RWPE2 (cell line): ENCODE measurements around the gene PDP2.
A peak's percentile ranks its signal among the peaks of the same experiment; 100 is the strongest.

Source experiments
- ATAC-seq: fragments of 200-7000 bp; cut with Tn5 transposase; 3 replicates; pipeline ENCODE4 v1.9.1; 2021; ENCODE audit warnings: low read depth
- DNase-seq: peaks from one replicate; pipeline ENCODE4 v3.0.0-alpha.2; 2020; ENCODE audit warnings: low spot score
- H3K27ac ChIP-seq: fragments of 450-650 bp; 2 replicates; pipeline ENCODE4 v1.5.1; 2017; ENCODE audit warnings: mild to moderate bottlenecking; ENCODE audit not compliant: poor library complexity, severe bottlenecking
- H3K27me3 ChIP-seq: fragments of 250-450 bp; sonication (Bioruptor Pico); 2 replicates; pipeline ENCODE4 v1.5.1; 2021; ENCODE audit warnings: mild to moderate bottlenecking, moderate library complexity; ENCODE audit not compliant: insufficient read depth, poor library complexity, severe bottlenecking
- H3K36me3 ChIP-seq: fragments of 250-450 bp; sonication (Bioruptor Pico); 2 replicates; pipeline ENCODE4 v1.5.1; 2020; ENCODE audit warnings: low read depth, mild to moderate bottlenecking, moderate library complexity
- H3K4me1 ChIP-seq: fragments of 250-450 bp; sonication (Bioruptor Pico); 2 replicates; pipeline ENCODE4 v1.5.1; 2021; ENCODE audit warnings: mild to moderate bottlenecking, moderate library complexity; ENCODE audit not compliant: insufficient read depth, poor library complexity, severe bottlenecking
- H3K4me3 ChIP-seq: fragments of 250-450 bp; sonication (Bioruptor Pico); 2 replicates; pipeline ENCODE4 v1.5.1; 2021; ENCODE audit warnings: mild to moderate bottlenecking, moderate library complexity; ENCODE audit not compliant: severe bottlenecking
- H3K9me3 ChIP-seq: fragments of 250-450 bp; sonication (Bioruptor Pico); 2 replicates; pipeline ENCODE4 v1.5.1; 2021; ENCODE audit warnings: mild to moderate bottlenecking, moderate library complexity; ENCODE audit not compliant: severe bottlenecking
- TF ChIP-seq, protein P1 (sequence below): fragments of 450-650 bp; IDR thresholded peaks from one replicate; pipeline ENCODE4 v1.5.1; 2017; ENCODE audit warnings: mild to moderate bottlenecking, moderate library complexity; ENCODE audit not compliant: poor library complexity, severe bottlenecking

Gene PDP2

DNA sequence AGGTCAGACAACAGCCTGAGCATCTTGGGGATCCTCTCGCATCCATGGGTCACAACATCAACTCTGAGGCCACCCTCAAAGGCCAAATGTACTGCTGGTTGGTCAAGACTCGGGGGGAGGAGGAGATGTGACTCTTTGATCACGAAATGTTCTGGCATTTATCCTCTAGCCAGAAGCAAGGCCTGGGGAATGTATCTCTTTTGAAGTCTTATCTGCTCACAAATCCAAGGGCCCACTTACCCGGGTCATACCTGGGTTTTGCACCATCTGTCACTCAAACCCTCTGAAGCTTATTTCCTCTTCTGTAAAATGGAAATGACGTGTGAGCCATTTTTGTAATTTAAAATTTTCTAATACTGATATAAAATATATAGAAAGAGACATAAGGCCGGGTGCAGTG lies 22.9 kb upstream of the PDP2 start:
- DNase-seq (peak; percentile 12), ATAC-seq (no peak)
- H3K36me3 ChIP-seq: no peaks in the 10 kb centered on the region
- no peak overlapping the region for H3K27ac ChIP-seq
- H3K27me3 ChIP-seq: no peaks in the 10 kb centered on the region
- TF ChIP-seq, protein P1, sequence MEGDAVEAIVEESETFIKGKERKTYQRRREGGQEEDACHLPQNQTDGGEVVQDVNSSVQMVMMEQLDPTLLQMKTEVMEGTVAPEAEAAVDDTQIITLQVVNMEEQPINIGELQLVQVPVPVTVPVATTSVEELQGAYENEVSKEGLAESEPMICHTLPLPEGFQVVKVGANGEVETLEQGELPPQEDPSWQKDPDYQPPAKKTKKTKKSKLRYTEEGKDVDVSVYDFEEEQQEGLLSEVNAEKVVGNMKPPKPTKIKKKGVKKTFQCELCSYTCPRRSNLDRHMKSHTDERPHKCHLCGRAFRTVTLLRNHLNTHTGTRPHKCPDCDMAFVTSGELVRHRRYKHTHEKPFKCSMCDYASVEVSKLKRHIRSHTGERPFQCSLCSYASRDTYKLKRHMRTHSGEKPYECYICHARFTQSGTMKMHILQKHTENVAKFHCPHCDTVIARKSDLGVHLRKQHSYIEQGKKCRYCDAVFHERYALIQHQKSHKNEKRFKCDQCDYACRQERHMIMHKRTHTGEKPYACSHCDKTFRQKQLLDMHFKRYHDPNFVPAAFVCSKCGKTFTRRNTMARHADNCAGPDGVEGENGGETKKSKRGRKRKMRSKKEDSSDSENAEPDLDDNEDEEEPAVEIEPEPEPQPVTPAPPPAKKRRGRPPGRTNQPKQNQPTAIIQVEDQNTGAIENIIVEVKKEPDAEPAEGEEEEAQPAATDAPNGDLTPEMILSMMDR: no peak
- H3K9me3 ChIP-seq: no peaks in the 10 kb centered on the region
- no peaks in the 10 kb centered on the region for H3K4me1 ChIP-seq
- H3K4me3 ChIP-seq: no peak overlapping the region

DNA sequence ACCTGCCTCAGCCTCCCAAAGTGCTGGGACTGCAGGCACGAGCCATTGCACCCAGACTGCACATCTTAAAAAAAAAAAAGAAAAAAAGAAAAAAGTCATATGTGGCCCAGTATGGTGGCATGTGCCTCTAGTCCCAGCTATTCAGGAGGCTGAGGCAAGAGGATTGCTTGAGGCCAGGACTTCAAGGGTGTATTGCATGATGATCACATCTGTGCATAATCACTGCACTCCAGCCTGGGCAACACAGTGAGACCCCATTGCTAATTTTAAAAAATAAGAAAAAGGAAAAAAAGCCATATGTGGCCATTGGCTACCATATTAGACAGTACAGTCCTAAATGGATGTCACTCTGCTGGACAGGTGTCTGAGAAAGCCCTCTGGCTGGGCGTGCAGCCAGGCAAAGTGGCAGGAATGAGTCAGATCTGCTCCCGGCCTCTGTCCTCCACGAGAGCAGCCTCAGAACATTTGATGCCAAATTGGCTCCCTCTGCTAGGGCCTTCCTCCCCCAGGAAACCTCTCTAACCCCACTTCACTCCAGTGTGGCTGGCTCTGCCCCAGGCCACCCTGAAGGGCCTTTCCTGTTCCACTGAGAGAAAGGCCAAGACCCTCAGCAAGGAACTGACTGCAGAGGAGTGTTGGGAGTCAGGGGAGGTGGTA lies 21.4 kb upstream of the PDP2 start:
- Histone ChIP-seq H3K4me1 (no peaks in the 10 kb centered on the region), H3K27me3 (no peaks in the 10 kb centered on the region), H3K9me3 (no peaks in the 10 kb centered on the region), H3K27ac (no peak overlapping the region), H3K36me3 (no peaks in the 10 kb centered on the region), H3K4me3 (no peak overlapping the region)
- DNase-seq: peak; percentile 42
- TF ChIP-seq, protein P1: no peak
- ATAC-seq: peak; percentile 68

DNA sequence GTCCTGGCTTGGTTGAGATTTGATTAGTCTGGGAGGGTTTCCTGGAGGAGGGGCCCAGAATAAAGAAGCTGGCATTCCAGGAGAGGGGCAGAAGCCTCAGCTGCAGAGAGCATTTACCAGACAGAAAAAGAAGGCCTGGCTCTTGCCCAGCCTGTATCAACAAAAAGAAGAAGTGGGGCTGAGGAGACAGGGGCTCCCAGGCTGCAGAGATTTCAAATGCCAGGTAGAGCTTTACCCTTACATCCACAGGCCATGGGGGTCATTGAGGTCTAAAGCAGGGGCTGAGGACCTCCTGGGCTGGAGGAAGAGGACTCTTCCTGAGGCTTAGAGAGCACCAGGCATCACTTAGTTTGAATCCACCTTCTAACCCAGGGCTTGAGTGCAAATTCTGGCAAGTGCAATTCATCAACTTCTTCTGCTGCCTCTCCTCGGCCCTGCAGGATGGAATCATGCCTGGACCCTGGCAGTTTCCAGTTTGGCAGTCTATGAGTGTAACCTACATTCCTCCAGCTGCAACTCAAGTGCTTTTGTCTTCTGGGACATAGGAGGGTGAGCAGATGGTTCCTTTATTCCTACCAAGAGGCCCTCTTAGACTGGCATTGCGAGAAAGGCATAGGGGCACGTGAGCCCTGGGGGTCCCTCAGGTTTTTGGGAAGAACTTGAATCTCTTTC lies 20.8 kb upstream of the PDP2 start:
- Histone ChIP-seq H3K27me3 (no peaks in the 10 kb centered on the region), H3K4me1 (no peaks in the 10 kb centered on the region), H3K36me3 (no peaks in the 10 kb centered on the region), H3K27ac (no peak overlapping the region), H3K9me3 (no peaks in the 10 kb centered on the region), H3K4me3 (no peak overlapping the region)
- no peak; the same call in 2 of the 3 replicates for ATAC-seq
- TF ChIP-seq, protein P1: no peak
- DNase-seq: peak; percentile 3

DNA sequence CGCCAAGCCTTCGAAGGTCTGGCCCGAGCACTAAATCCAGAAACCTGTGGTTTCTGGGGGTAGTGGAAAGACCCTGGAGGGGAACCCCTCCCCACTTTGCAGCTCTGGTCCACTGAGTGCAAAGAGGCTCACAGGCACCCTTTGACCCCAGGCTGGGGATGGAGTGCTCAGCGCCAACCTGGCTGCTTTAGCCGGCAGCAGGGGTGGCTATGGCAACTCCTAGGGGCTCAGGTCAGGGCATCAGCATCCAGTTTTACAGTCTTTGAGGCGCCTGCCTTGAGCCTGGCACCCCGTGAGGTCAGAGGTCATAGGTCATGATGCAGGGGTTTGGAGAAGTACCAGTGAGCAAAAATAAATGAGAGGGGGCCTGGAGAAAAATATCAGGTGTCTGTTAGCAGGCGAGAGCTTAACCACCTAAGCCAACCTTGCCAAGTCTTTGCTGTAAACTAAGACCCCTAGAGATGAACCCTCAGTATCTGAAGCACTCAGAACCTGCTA lies 18.2 kb upstream of the PDP2 start:
- H3K9me3 ChIP-seq: no peaks in the 10 kb centered on the region

More for the DNA sequence above, 18.2 kb upstream of the PDP2 start:
- Histone ChIP-seq H3K27ac (no peak overlapping the region), H3K27me3 (no peaks in the 10 kb centered on the region), H3K4me1 (no peaks in the 10 kb centered on the region), H3K4me3 (no peak overlapping the region), H3K36me3 (no peaks in the 10 kb centered on the region)
- TF ChIP-seq, protein P1: no peak
- ATAC-seq (no peak), DNase-seq (no peak)
